ENCODE measurements around the gene UBQLN3.

Gene UBQLN3

DNA sequence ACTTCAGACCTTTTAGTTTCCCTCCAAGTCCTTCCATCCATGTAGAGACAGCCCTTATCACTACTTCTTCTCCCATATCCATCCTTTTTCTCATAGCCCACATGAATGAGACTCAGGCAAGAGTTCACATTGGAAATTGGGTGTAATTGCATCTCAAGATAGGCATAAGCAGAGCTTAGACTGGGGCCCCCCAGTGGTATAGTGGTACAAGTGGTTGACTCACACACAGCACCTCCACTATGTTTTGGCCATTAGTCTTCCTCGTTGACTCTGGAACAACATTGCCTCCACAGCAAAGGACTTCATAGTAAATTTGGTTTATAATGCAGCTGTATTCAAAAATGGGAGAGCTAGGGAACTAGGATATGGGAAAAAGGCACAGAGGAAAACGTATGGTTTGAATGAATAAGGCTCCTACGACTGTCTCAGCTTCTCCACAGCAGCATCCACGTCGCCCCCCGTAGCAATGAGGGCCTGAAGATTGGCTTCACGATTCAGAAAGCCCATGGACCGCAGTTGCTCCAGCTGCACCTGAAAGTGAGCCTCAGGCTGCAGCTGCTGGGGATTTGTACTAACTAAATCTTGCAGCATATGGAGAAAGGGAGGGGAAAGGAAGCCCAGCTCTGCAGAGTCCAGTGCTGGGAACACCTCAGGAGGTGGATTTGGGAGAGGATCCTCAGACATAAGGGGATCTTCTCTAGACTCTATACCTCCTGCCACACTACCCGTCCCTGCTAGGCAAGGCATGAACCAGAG is 2.4 kb downstream of the UBQLN3 start:
- H3K27ac ChIP-seq, result no peak overlapping the region
- no peak for TF ChIP-seq CTCF (conservative IDR thresholded peaks at IDR 0.05)

DNA sequence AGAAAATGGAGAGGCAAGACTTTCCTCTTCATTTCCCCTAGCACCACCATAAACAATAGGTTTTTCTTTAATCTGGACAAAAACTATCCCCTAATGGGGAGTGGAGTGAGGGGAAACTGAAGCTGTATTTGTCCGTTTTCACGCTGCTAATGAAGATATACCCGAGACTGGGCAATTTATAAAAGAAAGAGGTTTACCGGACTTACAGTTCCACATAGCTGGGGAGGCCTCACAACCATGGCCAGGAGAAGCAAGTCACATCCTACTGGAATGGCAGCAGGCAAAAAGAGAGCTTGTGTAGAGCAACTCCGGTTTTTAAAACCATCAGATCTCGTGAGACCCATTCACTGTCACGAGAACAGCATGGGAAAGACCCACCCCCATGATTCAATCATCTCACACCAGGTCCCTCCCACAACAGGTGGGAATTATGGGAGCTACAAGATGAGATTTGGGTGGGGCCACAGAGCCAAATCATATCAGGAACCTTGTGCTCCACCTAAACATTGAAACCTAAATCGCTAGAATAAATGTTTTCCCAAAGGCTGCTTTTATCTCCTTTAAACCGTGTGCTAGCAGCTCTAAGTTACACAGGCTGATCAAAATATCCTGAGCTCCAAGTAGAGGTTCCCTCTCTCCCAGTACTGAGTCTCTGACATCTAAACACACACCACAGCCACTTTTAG is 4.3 kb downstream of the UBQLN3 start:
- no peak overlapping the region for H3K27ac ChIP-seq
- no peak for TF ChIP-seq CTCF (conservative IDR thresholded peaks at IDR 0.05)

GRCh38 chr11:5504403-5504921 is 5.3 kb downstream of the UBQLN3 start:
- no peak overlapping the region for H3K27ac ChIP-seq
- TF ChIP-seq CTCF (conservative IDR thresholded peaks at IDR 0.05), result no peak

GRCh38 chr11:5500393-5500801 is 9.4 kb downstream of the UBQLN3 start:
- H3K27ac ChIP-seq, result no peak overlapping the region
- TF ChIP-seq CTCF (conservative IDR thresholded peaks at IDR 0.05), result no peak

DNA sequence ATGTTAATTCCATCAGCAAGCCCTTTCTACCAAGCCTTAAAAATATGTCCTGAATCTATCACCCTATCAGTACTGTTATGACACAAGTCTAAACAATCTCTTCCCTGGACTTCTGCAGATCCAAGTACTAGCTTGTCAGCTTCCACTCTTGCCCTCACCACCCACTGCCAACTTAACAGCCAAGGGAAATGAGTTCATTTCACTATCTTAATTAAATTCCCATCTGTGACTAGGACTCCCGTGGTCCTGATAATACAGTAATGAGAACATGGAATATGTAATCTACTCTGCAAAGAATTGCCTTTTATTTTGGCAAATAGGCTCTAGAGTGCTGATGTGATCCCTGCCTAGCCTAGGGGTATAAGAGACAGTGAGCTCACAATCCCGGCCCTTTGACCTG is 10.1 kb downstream of the UBQLN3 start:
- H3K27ac ChIP-seq, result no peak overlapping the region
- no peak for TF ChIP-seq CTCF (conservative IDR thresholded peaks at IDR 0.05)

DNA sequence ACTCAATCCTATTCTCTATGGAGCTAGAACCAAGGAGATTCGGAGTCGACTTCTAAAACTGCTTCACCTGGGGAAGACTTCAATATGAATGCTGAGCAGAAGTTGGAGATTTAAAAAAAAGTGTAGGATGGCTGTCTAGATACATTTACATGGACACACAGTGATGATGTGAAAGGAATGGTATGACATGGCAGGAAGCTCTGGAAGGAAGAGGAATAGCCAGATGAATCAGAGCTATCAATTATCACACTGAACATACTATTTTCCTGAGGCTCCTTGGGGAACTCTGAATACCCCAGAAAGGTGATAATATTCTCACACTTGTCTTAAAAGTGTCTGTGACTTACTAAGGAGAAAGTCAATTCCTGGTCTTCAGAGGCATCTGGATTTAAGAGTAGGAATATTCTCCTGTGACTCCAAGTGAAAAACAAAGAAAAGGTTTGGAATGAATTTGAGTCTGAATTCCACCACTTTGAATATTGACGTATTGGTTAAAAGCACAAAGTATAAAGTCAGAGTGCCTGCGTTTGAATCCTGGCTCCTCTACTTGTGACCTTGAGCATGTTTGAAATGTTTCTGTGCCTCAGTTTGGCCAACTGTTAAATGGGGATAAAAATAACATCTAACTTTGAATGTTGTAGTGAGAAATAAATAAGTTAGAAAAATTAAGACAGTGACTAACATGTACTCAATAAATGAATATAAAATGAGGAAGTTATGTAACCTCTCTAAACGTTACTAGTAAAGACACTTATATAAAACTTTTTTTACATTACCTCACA is 20.0 kb downstream of the UBQLN3 start:
- H3K27ac ChIP-seq, result no peak overlapping the region
- TF ChIP-seq CTCF (conservative IDR thresholded peaks at IDR 0.05), result no peak

Data from VCaP (cell line).